Muscle layer of colon (tissue), 2 donors: Measurements from ENCODE around the gene KRTAP5-8.
"Not testable (repeated sequence)": the region's sequence is repeated elsewhere in the genome, so short reads cannot be mapped to it uniquely, and the experiment has no call there.

Experiments used
- H3K27ac ChIP-seq: one replicate; pipeline ENCODE4 v1.7.0; 2013; ENCODE audit warnings: low read depth, mild to moderate bottlenecking, low read length, moderate library complexity
- H3K27me3 ChIP-seq, 2 donors: one replicate each; pipeline ENCODE4 v1.7.0; 2013; ENCODE audit warnings: low read length in 2 of 2, mild to moderate bottlenecking in 2 of 2; ENCODE audit not compliant: insufficient read depth in 2 of 2, control insufficient read depth in 1 of 2
- H3K36me3 ChIP-seq: one replicate; pipeline ENCODE4 v1.7.0; 2013; ENCODE audit warnings: mild to moderate bottlenecking, low read length; ENCODE audit not compliant: insufficient read depth
- H3K4me1 ChIP-seq: one replicate; pipeline ENCODE4 v1.7.0; 2013; ENCODE audit warnings: mild to moderate bottlenecking, low read length; ENCODE audit not compliant: insufficient read depth
- H3K4me3 ChIP-seq, 2 donors: one replicate each; pipeline ENCODE4 v1.7.0; 2013; ENCODE audit warnings: low read length in 2 of 2, low read depth in 1 of 2, mild to moderate bottlenecking in 1 of 2, moderate library complexity in 1 of 2
- H3K9ac ChIP-seq: one replicate; pipeline ENCODE4 v1.7.0; 2013; ENCODE audit warnings: low read length
- H3K9me3 ChIP-seq: one replicate; pipeline ENCODE4 v1.7.0; 2013; ENCODE audit warnings: mild to moderate bottlenecking, low read length
- donor health status: abdominal sarcoma.
- donor health status: Adenocarcinoma of cecum.

Gene KRTAP5-8

GRCh38 chr11:71537977-71538665 lies at the start of gene KRTAP5-8:
TSS of gene KRTAP5-8 (plus strand) at chr11:71538025. CDS start at chr11:71538056, 31 bp downstream.
- not testable (repeated sequence) for H3K4me3 ChIP-seq, H3K4me1 ChIP-seq, H3K27me3 ChIP-seq, H3K9ac ChIP-seq, H3K9me3 ChIP-seq, H3K36me3 ChIP-seq, H3K27ac ChIP-seq

- Histone ChIP-seq H3K4me1 (no peaks in the 10 kb centered on the region), H3K4me3 (no peak overlapping the region), H3K9me3 (no peaks in the 10 kb centered on the region), H3K27ac (no peak overlapping the region), H3K9ac (no peak overlapping the region), H3K27me3 (no peaks in the 10 kb centered on the region), H3K36me3 (peaks cover 35% of the 10 kb centered on the region)
Measured at GRCh38 chr11:71488681-71489270, 49.0 kb upstream of the KRTAP5-8 start.

GRCh38 chr11:71489311-71490043 lies 48.3 kb upstream of the KRTAP5-8 start:
- Histone ChIP-seq H3K9me3 (no peaks in the 10 kb centered on the region), H3K9ac (no peak overlapping the region), H3K4me1 (no peaks in the 10 kb centered on the region), H3K27me3 (no peaks in the 10 kb centered on the region), H3K36me3 (peaks cover 32% of the 10 kb centered on the region), H3K27ac (no peak overlapping the region), H3K4me3 (no peak overlapping the region)

- H3K36me3 ChIP-seq = peaks cover 26% of the 10 kb centered on the region
- no peak overlapping the region for H3K9ac ChIP-seq
- no peaks in the 10 kb centered on the region for H3K27me3 ChIP-seq
- no peaks in the 10 kb centered on the region for H3K4me1 ChIP-seq
- H3K9me3 ChIP-seq = no peaks in the 10 kb centered on the region
- H3K4me3 ChIP-seq = no peak overlapping the region
- H3K27ac ChIP-seq = no peak overlapping the region
Measured at GRCh38 chr11:71490044-71490730, 47.6 kb upstream of the KRTAP5-8 start.

GRCh38 chr11:71490731-71491390 lies 47.0 kb upstream of the KRTAP5-8 start:
- Histone ChIP-seq H3K9me3 (no peaks in the 10 kb centered on the region), H3K9ac (no peak overlapping the region), H3K27me3 (no peaks in the 10 kb centered on the region), H3K36me3 (peaks cover 26% of the 10 kb centered on the region), H3K27ac (no peak overlapping the region), H3K4me3 (no peak overlapping the region), H3K4me1 (no peaks in the 10 kb centered on the region)

GRCh38 chr11:71491531-71491930 lies 46.3 kb upstream of the KRTAP5-8 start:
- H3K4me1 ChIP-seq = no peaks in the 10 kb centered on the region
- H3K27me3 ChIP-seq = no peaks in the 10 kb centered on the region
- no peak overlapping the region for H3K9ac ChIP-seq
- H3K27ac ChIP-seq = no peak overlapping the region
- peaks cover 26% of the 10 kb centered on the region for H3K36me3 ChIP-seq
- no peaks in the 10 kb centered on the region for H3K9me3 ChIP-seq
- no peak overlapping the region for H3K4me3 ChIP-seq

- peaks cover 29% of the 10 kb centered on the region for H3K36me3 ChIP-seq
- no peak overlapping the region for H3K27ac ChIP-seq
- no peaks in the 10 kb centered on the region for H3K9me3 ChIP-seq
- H3K4me1 ChIP-seq = no peaks in the 10 kb centered on the region
- H3K4me3 ChIP-seq = no peak overlapping the region
- no peak overlapping the region for H3K9ac ChIP-seq
- H3K27me3 ChIP-seq = no peaks in the 10 kb centered on the region
Measured at GRCh38 chr11:71491940-71492339, 45.9 kb upstream of the KRTAP5-8 start.

GRCh38 chr11:71495286-71496230 lies 42.3 kb upstream of the KRTAP5-8 start:
- H3K36me3 ChIP-seq = peaks cover 51% of the 10 kb centered on the region
- no peaks in the 10 kb centered on the region for H3K27me3 ChIP-seq
- no peak overlapping the region for H3K4me3 ChIP-seq
- H3K27ac ChIP-seq = no peak overlapping the region
- no peaks in the 10 kb centered on the region for H3K9me3 ChIP-seq
- no peak overlapping the region for H3K9ac ChIP-seq
- H3K4me1 ChIP-seq = no peaks in the 10 kb centered on the region

- peaks cover 59% of the 10 kb centered on the region for H3K36me3 ChIP-seq
Measured at GRCh38 chr11:71496421-71496820, 41.4 kb upstream of the KRTAP5-8 start.

GRCh38 chr11:71498091-71498490 lies 39.7 kb upstream of the KRTAP5-8 start:
- Histone ChIP-seq H3K4me3 (no peak overlapping the region), H3K9me3 (no peaks in the 10 kb centered on the region), H3K36me3 (peaks cover 57% of the 10 kb centered on the region), H3K4me1 (no peaks in the 10 kb centered on the region), H3K9ac (no peak overlapping the region), H3K27me3 (no peaks in the 10 kb centered on the region), H3K27ac (no peak overlapping the region)

More at GRCh38 chr11:71496421-71496820, 41.4 kb upstream of the KRTAP5-8 start:
- H3K9me3 ChIP-seq = no peaks in the 10 kb centered on the region
- no peak overlapping the region for H3K9ac ChIP-seq
- no peak overlapping the region for H3K27ac ChIP-seq
- H3K4me3 ChIP-seq = no peak overlapping the region
- no peaks in the 10 kb centered on the region for H3K27me3 ChIP-seq
- no peaks in the 10 kb centered on the region for H3K4me1 ChIP-seq
